Medulla oblongata (tissue), 1 donor: ENCODE results near the gene PUM1.
"Not testable (repeated sequence)": the region's sequence is repeated elsewhere in the genome, so short reads cannot be mapped to it uniquely, and the experiment has no call there.

Source experiments
- DNase-seq: peaks from one replicate; pipeline ENCODE4 v3.0.0-alpha.2; 2015; ENCODE audit errors: extremely low spot score

Gene PUM1

DNA sequence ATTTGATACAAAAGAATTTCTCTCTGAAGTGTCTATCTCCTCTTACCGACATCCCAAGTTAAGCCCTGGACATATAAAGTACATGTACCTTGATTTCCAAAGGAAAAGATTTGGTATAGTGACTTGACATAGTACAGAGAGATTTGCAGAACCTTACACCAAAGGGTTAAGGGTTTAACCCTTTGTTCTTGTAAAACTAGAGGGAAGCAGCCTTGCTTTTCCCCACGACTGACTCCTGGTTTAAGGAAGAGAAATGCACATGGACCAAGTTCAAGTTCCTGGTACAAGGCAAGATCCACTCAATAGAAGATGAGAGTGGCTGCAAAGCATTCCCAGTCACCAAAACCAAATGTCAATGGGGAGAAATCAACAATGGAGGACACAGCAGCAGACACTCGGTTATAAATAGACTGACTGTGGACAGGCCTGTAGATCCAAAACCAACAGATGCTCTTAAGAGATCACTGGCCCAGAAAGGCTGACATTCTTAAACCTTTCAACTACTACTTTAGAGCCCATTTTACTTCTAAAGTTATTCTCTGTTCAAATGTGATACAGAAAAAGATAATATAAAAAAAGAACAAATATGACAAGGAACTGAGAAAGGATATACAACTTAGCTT, 69.4 kb downstream of the PUM1 start:
- DNase-seq = no peak

DNA sequence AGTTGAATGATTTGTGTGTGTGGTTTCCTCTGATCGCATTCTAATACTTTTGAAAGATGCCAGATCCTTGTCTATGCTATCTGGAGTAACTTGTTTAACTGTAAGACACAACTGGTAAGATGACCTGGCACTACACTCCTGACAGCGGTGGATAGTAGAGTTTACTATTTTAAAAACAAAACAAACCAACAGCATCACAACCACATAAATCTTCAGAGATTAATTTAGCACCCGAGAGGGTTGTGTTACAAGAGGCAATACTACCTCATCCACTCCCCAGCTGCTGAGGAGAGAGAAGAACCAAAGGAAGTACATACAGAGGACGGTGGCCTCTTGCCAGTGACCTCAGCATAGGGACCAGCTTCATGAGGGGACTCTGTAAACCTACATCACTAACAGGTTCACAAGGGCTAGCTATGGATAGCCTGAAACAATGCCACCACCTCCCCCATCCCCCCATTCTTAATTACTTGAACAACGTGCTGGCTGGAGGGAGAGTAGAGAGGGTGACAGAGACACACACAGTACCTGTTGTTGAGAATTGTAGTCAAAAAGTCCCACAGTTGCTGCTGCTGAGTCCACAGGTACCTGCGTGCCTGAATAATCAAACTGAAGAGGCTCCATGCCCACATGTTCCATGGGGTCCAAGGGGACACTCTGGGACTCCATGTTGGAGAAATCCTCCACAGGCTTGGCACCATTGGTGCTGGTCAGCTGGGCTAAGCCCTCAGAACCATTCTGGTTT, 73.5 kb downstream of the PUM1 start:
- no peak for DNase-seq

DNA sequence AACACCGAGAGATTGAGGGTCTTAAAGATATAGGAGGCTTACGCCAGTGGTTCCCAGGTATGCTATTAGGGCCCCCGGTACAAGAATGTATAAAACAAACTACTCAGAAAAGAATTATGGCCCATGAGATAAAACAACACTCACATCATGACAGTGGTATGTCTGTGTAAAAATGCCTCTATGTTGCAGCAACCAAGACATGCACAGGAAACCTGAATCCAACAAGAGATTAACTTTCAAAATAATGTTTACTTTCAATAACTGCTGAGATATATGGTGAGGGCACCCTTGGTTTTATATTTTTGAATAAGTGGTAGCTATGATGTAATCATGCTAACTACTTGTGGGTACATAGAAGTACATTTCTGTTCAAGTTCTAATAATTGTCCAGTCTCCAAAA, 74.9 kb downstream of the PUM1 start:
- no peak for DNase-seq

DNA sequence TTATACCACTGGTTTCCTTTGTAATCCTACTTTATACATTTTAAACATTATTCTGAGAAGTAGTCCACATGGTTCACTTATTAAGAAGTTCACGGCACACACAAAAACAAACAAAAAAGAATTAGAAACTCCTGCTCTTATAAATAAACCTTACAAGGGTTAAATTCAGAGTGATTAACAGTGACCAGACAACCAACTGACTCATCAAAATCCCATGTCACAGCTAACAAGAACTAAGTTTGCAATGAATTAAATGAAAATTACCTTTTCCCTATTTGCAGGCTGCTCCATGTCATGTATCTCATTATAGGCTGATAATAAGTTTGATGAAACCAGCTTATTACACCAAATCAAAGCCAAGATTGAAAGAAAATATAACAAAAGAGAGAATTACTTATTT, 77.5 kb downstream of the PUM1 start:
- DNase-seq = no peak

DNA sequence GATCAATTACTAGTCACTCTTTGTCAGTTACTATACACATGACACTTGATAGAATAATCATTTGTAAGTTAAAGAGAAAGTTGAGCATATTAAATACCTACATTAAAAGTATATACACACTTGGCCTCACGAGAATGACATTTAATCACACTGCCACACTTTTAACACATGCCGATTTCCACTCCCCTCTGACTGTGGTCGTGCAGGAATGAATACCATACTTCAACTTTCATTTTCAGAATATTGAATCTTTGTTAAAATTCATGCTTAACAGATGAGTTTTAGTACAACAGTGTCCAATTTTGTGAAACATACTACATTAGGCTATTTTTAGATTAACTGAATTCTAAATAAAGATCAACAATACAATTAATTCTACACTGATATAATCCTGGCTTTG, 78.8 kb downstream of the PUM1 start:
- DNase-seq = no peak

DNA sequence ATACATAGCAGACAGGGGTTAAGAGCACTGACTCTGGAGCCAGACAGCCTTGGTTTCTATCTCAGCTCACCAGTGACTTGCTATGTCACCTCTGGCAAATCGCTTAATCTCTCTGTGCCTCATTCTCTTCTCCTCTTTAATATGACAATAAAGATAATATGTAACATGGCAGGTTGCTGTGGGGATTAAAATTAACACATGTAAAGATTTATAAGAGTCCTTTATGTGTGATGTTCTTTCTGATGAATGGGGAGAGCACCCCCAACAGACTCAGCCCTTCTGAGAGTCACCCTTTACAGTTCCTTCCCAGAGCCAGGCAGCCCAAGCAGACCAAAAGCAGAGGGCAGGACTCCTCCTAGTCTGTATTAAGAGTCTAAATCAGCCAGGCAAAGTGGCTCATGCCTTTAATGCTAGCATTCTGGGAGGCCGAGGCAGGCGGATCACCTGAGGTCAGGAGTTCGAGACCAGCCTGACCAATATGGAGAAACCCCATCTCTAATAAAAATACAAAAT, 80.5 kb downstream of the PUM1 start:
- DNase-seq = no peak

DNA sequence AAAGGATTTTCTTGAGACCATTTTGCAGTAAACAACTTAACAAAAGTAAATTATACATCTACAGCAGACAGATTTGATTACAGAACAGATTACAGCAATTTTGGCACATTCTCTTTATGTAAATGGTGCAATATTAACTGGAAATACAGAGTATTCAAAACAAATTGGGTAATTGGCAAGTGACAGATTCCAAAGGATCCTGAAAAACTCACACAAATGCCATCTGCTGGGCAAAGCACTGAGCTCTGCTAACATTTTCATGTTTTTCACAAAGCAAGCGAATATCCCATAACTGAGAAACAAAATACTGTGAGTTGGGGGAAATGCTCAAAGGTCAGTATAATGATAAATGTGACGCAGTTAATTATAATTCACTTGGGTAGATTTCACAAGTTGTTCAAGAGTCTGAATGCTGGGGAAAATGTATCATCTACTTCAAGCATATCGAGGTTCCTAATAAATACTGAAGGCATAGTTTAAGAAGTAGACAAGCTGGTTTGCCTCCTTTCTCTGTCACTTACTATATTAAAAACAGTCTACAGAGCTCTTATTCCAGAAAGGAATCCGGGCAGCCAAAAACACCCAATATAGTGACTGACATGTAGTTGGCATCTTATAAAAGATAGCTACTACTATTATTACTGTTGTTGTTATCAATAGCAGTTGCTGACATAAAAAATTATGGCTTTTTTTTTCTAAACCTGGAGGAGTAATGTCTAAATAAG, 81.2 kb downstream of the PUM1 start:
- DNase-seq = no peak

DNA sequence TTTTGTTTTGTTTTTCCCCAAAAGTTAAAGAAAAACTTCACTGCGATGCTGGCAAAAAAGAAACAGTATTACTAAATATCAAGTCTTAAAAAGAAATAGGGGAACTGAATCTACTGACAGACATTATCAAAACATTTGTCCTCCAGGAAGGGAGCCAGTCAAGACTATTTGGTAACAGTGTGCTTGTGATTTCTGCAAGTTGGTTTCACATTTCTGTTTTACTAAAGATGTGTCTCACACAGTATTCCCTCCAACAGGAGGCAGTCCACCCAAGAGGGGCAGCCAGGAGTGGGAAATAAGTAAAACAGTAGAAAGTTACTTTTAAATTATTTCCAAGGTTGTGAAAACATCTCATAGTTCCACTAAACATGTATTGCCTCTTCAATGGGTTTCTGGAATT, 82.6 kb downstream of the PUM1 start:
- peak; percentile 76 for DNase-seq

DNA sequence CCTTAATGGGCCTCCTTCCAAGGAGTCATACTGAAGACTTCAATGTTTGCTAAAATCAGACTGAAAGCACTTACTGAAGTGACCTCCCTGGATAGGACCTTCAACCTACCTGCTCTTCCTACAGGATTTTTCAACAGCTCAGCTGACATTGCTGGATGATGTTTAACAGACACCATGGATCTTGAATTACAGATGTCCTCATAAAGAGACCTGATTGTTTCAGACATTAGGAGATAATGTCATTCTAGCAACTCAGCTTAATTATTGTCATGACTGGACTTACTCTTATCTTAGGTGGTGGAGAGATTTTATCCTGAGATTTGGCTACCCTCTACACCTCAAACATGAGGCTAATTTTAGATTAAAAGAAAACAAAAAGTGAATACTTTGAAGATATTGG, 83.1 kb downstream of the PUM1 start:
- no peak for DNase-seq

DNA sequence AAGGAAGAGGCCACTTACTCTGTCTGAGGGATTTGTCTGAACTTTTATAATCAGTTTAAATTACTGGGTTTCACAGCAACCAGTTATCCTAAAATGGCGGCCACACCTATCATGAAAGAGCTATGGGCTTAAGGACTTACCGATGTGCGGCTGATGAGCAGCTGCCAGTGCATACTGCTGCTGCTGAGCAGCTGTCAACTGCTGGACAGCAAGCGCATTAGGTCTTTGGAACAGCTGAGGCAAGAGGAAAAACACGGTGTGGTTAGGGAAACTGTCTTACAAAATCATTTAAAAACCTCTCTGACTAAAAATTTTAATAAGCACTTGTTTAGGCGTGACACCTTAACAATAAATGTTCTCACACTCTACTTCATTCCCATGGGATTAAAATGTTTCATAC, 84.3 kb downstream of the PUM1 start:
- no peak for DNase-seq

DNA sequence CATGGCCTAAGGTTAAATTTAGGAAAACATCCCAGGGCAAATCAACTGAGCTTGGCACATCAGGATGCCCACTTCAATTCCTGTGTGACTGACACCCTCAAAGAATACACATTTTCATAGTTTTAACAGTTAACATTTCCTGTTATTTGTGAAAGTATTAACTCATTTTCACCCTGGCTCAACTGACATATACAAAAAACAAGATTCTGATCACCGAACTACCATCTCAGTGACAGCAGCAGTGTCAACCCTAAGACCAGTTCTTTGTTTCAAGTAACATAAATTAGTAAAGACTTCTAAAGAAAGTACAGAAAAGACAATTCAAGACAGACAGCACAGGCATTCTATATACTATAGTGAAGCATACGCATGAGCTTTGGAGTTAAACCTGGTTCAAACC, 88.0 kb downstream of the PUM1 start:
- DNase-seq = no peak

DNA sequence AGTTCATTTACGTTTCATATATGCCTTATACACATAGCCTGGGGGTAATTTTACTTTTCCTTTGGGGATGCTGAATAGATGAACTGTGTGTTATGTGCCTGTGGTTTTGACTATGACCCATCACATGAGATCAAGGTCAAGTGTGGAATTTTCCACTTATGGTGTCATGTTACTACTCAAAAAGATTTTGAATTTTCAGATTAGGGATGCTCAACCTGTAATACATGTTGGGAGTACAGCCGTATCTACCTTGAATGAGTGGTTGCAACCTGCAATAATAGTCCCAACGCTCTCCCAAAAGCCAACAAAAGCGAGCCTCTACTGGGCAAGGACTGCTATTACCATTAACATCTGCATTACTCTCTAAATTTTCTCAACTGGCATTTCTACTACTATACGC, 88.4 kb downstream of the PUM1 start:
- no peak for DNase-seq

DNA sequence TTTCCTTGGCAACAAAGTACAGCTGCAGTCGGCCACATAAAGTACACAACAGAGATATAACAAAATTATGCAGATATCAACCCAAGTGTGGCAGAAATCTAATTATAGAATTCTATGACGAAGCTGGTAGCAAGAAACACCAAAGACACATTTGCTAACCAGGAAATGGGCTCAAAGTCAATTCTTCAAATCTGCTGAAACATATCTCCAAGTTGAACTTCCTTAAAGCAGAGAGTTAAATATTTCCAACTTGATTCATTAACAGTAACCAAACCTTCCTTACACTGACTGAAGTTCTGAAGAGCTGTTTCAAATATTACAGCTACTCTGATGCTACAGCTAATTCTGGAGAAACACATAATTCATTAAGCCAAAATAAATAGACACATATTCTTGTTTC, 89.4 kb downstream of the PUM1 start:
- DNase-seq = peak; percentile 32

DNA sequence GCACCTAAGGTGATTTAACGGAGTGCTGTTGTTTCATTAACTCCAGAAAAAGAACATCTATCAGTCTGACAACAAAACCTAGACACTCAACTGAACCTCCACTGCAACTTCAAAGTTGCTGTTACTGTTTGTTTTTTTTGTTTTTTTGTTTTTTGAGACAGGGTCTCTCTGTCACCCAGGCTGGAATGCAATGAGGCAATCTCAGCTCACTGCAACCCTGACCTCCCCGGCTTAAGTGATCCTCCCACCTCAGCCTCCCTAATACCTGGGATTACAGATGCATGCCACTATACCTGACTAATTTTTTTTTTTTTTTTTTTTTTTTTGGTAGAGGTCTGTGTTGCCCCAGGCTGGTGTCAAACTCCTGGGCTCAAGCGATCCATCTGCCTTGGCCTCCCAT, 90.3 kb downstream of the PUM1 start:
- DNase-seq = no peak

DNA sequence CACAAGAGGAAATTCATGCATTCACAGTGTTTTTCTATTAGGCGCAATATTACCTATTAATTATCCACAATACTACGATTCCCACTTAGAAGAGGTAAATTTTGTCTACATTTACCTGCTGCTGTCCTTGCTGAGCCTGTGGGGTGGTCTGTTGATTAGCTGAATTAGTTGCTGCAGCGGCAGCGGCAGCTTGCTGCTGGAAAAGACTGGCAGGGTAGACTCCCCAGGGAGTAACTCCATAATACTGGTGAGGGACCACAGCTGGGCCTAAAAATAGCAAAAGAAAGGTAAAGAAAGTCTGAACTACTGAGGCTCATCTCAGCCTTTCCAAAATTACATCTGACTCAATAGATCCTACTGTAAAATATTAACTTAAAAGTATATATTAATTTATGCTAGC, 91.0 kb downstream of the PUM1 start:
- no peak for DNase-seq

DNA sequence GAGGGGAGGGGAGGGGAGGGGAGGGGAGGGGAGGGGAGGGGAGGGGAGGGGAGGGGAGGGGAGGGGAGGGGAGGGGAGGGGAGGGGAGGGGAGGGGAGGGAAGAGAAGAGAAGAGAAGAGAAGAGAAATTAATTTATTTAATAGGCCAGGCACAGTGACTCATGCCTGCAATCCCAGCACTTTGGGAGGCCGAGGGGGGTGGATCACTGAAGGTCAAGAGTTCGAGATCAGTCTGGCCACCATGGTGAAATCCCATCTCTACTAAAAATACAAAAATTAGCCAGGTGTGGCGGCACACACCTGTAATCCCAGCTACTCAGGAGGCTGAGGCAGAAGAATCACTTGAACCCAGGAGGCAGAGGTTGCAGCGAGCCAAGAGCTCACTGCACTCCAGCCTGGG, 93.2 kb downstream of the PUM1 start:
- not testable (repeated sequence) for DNase-seq

DNA sequence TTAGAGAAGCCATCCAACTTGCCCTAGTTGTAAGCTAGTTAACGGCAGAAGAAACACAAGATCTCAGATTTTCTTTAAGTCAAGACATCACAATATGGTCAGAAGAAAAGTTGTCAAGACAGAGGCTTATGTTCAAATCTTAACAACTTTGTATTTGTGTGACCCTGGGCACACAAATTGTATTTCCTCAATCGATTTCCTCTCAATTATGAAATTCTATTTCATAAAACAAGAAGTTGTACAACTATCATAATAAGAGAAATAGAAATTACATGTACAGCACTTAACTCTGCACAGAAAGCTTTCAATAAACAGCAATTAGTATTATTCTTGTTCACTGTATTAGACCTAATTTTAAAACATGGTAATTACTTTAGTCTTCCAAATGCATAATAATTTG, 94.0 kb downstream of the PUM1 start:
- no peak for DNase-seq

DNA sequence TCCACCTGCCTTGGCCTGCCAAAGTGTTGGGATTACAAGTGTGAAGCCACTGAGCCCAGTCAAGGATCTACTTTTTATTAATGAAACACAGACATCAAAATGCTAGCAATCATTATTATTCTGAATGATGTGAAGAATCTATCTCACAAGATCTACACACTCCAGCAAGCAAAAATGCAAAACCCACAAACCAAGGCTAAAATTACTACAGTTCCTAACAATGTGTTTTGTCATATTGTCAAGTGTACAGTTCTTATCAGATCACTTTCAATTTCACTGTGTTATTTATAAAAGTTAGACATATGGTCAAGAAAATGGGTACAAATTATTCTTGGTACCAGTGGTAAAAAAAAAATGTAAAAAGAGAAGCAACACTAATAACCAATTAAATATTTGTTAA, 95.6 kb downstream of the PUM1 start:
- DNase-seq = no peak

DNA sequence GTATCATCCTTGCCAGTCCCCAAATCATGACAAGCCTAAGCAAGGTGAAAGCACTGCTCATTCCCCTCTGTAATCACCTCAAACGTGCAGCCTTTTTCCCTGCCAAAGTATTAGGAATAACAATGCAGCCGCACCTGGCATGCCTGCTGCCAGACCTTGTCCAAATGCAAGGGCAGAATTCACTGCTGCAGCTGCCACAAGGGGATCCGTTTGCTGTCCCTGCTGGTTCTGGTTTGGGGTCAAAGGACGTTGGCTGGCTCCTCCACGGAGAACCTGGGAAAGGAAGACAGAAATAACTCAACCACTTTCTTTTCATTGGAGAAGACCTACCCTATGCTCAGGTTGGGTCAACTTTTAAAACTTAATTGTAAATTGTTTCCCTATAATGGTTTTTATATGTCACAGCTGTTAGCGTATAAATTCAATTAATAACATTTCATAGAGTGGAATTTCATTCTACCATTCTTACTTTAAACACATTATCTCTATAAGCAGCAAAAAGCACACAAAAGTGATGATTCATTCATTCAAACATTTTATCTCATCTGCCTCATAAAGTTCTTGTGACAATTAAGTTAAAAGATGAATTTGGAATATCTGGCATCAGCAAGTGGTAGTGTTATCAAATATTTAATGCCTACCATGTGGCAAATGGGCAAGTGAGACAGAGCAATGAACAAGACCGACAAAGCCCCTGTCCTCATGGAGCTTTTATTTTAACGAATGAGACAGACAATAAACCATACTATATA, 97.1 kb downstream of the PUM1 start:
- no peak for DNase-seq

DNA sequence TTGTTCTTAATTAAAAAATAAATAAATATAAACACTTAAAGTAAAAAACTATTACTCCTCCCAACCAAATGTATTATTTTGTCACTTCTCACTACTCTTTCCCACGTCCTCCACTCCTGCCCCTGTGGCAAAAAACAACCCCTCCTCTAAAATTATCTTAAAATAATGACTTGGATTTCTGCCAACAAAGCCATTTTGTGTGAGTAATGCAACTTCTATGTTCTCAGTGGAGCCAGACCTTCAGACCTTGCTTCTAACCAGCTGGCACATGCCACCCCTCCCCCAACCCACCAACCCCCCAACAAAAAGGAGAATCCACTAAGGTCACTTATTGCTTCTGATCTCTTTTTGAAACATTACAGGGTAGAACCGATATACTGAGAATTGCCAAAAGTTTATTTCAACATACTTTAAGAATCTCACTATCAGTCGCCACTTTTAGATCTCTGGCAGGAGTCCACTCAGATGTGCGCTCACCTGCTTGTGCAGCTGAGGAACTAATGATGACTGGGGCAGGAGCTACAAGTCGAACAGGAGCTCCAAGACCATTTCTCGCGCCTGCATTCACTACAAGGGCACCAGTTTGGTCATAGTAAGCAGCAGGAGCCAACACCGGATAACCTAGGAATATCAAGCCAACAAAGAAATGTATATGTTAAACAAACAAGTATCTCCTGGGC, 98.7 kb downstream of the PUM1 start:
- no peak for DNase-seq

DNA sequence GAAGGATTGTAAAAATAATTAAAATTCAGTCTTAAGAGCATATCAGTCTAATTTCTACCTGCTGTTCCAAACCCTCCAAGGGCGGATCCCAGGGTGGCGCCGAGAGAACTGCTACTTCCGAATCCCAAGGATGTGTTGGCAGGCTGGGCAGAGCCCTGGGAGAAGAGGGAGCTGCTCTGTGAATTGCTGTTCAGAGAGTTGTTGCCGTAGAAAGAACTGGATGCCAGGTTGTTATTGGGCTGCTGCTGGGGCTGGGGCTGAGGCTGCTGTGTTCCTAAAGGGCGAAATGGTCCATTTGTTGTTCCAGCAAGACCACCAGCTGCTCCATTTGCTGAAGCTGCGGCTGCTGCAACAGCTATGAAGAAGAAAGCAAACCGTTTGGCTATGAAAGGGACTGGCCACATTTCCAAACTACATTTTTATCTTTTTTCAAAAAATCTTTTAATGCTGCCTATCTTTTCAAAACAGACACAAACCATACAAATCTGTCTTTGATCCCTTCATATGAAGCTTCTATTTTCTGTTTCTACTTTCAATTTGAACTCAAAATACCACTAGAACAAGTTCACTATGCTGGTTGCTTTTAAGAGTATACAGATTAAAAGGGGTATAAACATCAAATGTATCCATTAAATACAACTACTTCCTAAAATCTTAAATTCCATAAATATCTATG, 99.5 kb downstream of the PUM1 start:
- DNase-seq = no peak
